Upper lobe of left lung (tissue), 4 donors: ENCODE results near the gene STK36.

ENCODE experiments used
- EP300 ChIP-seq, 4 donors: sonication (generic); formaldehyde crosslinking; IDR thresholded peaks; one replicate each; pipeline ENCODE4 v1.5.1; 2017; ENCODE audit warnings: antibody characterized with exemption in 4 of 4, control low read depth in 2 of 4
- POLR2AphosphoS5 ChIP-seq, 2 donors: sonication (generic); formaldehyde crosslinking; IDR thresholded peaks; one replicate each; pipeline ENCODE4 v1.5.1; 2017; ENCODE audit warnings: antibody characterized with exemption in 2 of 2
- TF ChIP-seq, protein P1 (sequence below), 6 experiments: fragments of 450-650 bp in 4 of 6; fragments of 200-600 bp in 2 of 6; sonication (generic) in 2 of 6; IDR thresholded peaks; one replicate each; pipeline ENCODE4 v1.5.1; 2016 to 2019; ENCODE audit warnings: antibody characterized with exemption in 6 of 6

GRCh38 chr2:218642121-218642656 lies 29.7 kb upstream of the STK36 start:
- TF ChIP-seq, protein P1, sequence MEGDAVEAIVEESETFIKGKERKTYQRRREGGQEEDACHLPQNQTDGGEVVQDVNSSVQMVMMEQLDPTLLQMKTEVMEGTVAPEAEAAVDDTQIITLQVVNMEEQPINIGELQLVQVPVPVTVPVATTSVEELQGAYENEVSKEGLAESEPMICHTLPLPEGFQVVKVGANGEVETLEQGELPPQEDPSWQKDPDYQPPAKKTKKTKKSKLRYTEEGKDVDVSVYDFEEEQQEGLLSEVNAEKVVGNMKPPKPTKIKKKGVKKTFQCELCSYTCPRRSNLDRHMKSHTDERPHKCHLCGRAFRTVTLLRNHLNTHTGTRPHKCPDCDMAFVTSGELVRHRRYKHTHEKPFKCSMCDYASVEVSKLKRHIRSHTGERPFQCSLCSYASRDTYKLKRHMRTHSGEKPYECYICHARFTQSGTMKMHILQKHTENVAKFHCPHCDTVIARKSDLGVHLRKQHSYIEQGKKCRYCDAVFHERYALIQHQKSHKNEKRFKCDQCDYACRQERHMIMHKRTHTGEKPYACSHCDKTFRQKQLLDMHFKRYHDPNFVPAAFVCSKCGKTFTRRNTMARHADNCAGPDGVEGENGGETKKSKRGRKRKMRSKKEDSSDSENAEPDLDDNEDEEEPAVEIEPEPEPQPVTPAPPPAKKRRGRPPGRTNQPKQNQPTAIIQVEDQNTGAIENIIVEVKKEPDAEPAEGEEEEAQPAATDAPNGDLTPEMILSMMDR (IDR thresholded peaks at IDR 0.05) = no peak
- TF ChIP-seq POLR2AphosphoS5 (IDR thresholded peaks at IDR 0.05) (no peak), EP300 (IDR thresholded peaks at IDR 0.05) (no peak)
